Activated CD8-positive, alpha-beta memory T cell treated with anti-CD3 and anti-CD28 coated beads, Interleukin-2, amount 10 ng/mL, durations not matched to agents 7 days and 5 days (primary cell): ENCODE results near the gene ATF6. TPM values are rescaled to one million over a fixed set of nuclear protein-coding genes. Genes with fewer than 3 reads are reported as not detected.
A peak's percentile ranks its signal among the peaks of the same experiment; 100 is the strongest.

Experiments
- ATAC-seq: fragments of 150-1000 bp; cut with Tn5 transposase; one replicate; pipeline ENCODE4 v1.10.0; 2021; ENCODE audit warnings: moderate library complexity
- CTCF ChIA-PET: fragments of 350-600 bp; sonication (Branson Sonifier 250); formaldehyde crosslinking; loops from one replicate; lab custom pipeline; 2021; ENCODE audit warnings: antibody characterized with exemption; lab: Charles Lee
- DNase-seq: peaks from one replicate; pipeline ENCODE4 v3.0.0-alpha.2; 2020
- H3K27ac Mint-ChIP-seq: one replicate; pipeline ENCODE4 v1.8.0; 2021; ENCODE audit warnings: mild to moderate bottlenecking, mixed read lengths
- H3K27me3 Mint-ChIP-seq: one replicate; pipeline ENCODE4 v1.8.0; 2021; ENCODE audit warnings: mixed read lengths
- H3K36me3 Mint-ChIP-seq: one replicate; pipeline ENCODE4 v1.8.0; 2021; ENCODE audit warnings: mild to moderate bottlenecking, mixed read lengths
- H3K4me1 Mint-ChIP-seq: one replicate; pipeline ENCODE4 v1.8.0; 2021; ENCODE audit warnings: mixed read lengths
- H3K4me3 Mint-ChIP-seq: one replicate; pipeline ENCODE4 v1.8.0; 2021; ENCODE audit warnings: mild to moderate bottlenecking, moderate library complexity, mixed read lengths
- H3K9me3 Mint-ChIP-seq: one replicate; pipeline ENCODE4 v1.8.0; 2022; ENCODE audit warnings: low read depth, mixed read lengths
- total RNA-seq, 2 experiments: library from RNA; stranded (reverse); gene quantifications; one replicate each; pipeline ENCODE4 v1.2.3, GENCODE V29; 2021

Gene ATF6
- total RNA-seq, 2 experiments from 2014 or later: 16.8 to 21.3 TPM

DNA sequence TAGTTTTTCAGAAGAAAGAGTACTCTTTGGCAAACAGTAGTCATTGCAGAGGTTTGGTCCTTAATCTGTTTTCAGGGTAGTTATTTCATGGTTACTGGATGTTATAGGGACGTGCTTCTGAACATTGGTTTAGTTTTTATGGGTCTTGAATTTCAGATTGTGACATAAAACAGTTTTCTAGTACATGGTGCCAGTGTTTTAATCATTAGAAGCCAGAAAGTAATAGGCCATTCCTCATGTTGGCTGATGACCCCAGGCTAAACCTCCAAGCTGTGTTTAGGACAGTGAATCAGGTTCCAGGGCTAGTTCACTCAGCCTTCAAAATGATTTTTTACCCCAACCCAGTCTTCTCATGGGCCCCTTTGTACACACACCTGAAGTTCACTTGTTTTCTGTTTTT is 184.3 kb downstream of the ATF6 start:
- ATAC-seq (no peak), DNase-seq (no peak)
- Mint-ChIP-seq H3K27me3 (no peaks in the 10 kb centered on the region), H3K4me3 (no peak overlapping the region), H3K27ac (no peak overlapping the region), H3K36me3 (peaks cover 11% of the 10 kb centered on the region), H3K9me3 (no peaks in the 10 kb centered on the region), H3K4me1 (peaks cover 12% of the 10 kb centered on the region)
- CTCF ChIA-PET: no interaction called here

GRCh38 chr1:161951646-161952045 is 185.5 kb downstream of the ATF6 start:
- no peak overlapping the region for H3K27ac Mint-ChIP-seq
- H3K4me1 Mint-ChIP-seq: peaks cover 12% of the 10 kb centered on the region
- no peaks in the 10 kb centered on the region for H3K9me3 Mint-ChIP-seq
- DNase-seq (no peak), ATAC-seq (no peak)
- no peak overlapping the region for H3K4me3 Mint-ChIP-seq
- H3K36me3 Mint-ChIP-seq: peaks cover 15% of the 10 kb centered on the region
- H3K27me3 Mint-ChIP-seq: no peaks in the 10 kb centered on the region
- CTCF ChIA-PET: no interaction called here

GRCh38 chr1:161952607-161953172 is 186.6 kb downstream of the ATF6 start:
- H3K4me3 Mint-ChIP-seq: no peak overlapping the region
- ATAC-seq (no peak), DNase-seq (no peak)
- H3K27ac Mint-ChIP-seq: no peak overlapping the region
- peaks cover 12% of the 10 kb centered on the region for H3K4me1 Mint-ChIP-seq
- H3K27me3 Mint-ChIP-seq: no peaks in the 10 kb centered on the region
- CTCF ChIA-PET: interaction anchor here (1.1 to 1.4 kb wide), 2 partner anchors 10 to 28 kb away, joined by 3 read pairs; no protein-coding TSS in a partner anchor
- H3K36me3 Mint-ChIP-seq: peaks cover 11% of the 10 kb centered on the region
- no peaks in the 10 kb centered on the region for H3K9me3 Mint-ChIP-seq

- ATAC-seq (no peak), DNase-seq (no peak)
- Mint-ChIP-seq H3K36me3 (peaks cover 12% of the 10 kb centered on the region), H3K4me1 (peaks cover 14% of the 10 kb centered on the region), H3K27ac (no peak overlapping the region), H3K9me3 (no peaks in the 10 kb centered on the region), H3K4me3 (no peak overlapping the region), H3K27me3 (no peaks in the 10 kb centered on the region)
- CTCF ChIA-PET: interaction anchor here (1.1 to 1.4 kb wide), 2 partner anchors 9 to 28 kb away, joined by 3 read pairs; no protein-coding TSS in a partner anchor
Observed at GRCh38 chr1:161953256-161953920, 187.3 kb downstream of the ATF6 start.

GRCh38 chr1:161954050-161954449 is 187.9 kb downstream of the ATF6 start:
- H3K27me3 Mint-ChIP-seq: no peaks in the 10 kb centered on the region
- CTCF ChIA-PET: interaction anchor here (1.1 to 1.4 kb wide), 2 partner anchors 8 to 29 kb away, joined by 3 read pairs; no protein-coding TSS in a partner anchor
- DNase-seq: no peak
- H3K36me3 Mint-ChIP-seq: peaks cover 18% of the 10 kb centered on the region
- H3K4me1 Mint-ChIP-seq: peaks cover 15% of the 10 kb centered on the region
- H3K9me3 Mint-ChIP-seq: no peaks in the 10 kb centered on the region
- no peak for ATAC-seq
- no peak overlapping the region for H3K4me3 Mint-ChIP-seq
- peak overlapping the region; percentile 25 for H3K27ac Mint-ChIP-seq

DNA sequence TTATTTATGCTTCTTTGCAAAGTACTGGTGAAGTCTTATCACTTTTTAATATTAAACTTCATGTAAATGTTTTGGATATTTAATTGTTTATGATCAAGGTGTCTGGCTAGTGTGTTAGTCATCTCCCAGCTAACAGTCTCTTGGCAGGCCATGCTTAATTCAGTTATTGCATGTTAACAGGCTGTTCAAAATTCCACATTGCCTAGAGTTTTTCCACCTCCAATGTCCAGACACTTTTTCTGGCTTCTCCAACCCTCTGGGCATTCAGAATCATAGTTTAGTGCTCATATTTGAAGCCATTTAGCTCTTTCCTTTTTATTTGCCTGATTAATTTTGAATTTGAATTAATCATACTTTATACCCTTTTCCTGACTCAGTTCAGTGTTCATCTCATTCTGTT is 188.3 kb downstream of the ATF6 start:
- Mint-ChIP-seq H3K4me3 (no peak overlapping the region), H3K36me3 (peaks cover 20% of the 10 kb centered on the region)
- CTCF ChIA-PET: no interaction called here

GRCh38 chr1:161955606-161956005 is 189.5 kb downstream of the ATF6 start:
- H3K36me3 Mint-ChIP-seq: peaks cover 15% of the 10 kb centered on the region
- DNase-seq (no peak), ATAC-seq (no peak)
- no peaks in the 10 kb centered on the region for H3K27me3 Mint-ChIP-seq
- CTCF ChIA-PET: interaction anchor here (0.6 to 1.2 kb wide), 2 partner anchors 10 to 81 kb away, joined by 3 to 5 read pairs; no protein-coding TSS in a partner anchor
- no peaks in the 10 kb centered on the region for H3K9me3 Mint-ChIP-seq
- no peak overlapping the region for H3K4me3 Mint-ChIP-seq
- H3K27ac Mint-ChIP-seq: no peak overlapping the region
- peaks cover 18% of the 10 kb centered on the region for H3K4me1 Mint-ChIP-seq

More for the DNA sequence above, 188.3 kb downstream of the ATF6 start:
- H3K4me1 Mint-ChIP-seq: peaks cover 15% of the 10 kb centered on the region
- no peaks in the 10 kb centered on the region for H3K27me3 Mint-ChIP-seq
- DNase-seq (no peak), ATAC-seq (no peak)
- H3K9me3 Mint-ChIP-seq: no peaks in the 10 kb centered on the region
- no peak overlapping the region for H3K27ac Mint-ChIP-seq

- DNase-seq: no peak
- CTCF ChIA-PET: interaction anchor here (0.6 to 1.2 kb wide), 2 partner anchors 10 to 81 kb away, joined by 3 to 5 read pairs; no protein-coding TSS in a partner anchor
- Mint-ChIP-seq H3K27ac (no peak overlapping the region), H3K36me3 (peaks cover 15% of the 10 kb centered on the region), H3K9me3 (no peaks in the 10 kb centered on the region), H3K4me3 (no peak overlapping the region), H3K4me1 (peaks cover 18% of the 10 kb centered on the region), H3K27me3 (no peaks in the 10 kb centered on the region)
- no peak for ATAC-seq
Observed at GRCh38 chr1:161956097-161956496, 190.0 kb downstream of the ATF6 start.

DNA sequence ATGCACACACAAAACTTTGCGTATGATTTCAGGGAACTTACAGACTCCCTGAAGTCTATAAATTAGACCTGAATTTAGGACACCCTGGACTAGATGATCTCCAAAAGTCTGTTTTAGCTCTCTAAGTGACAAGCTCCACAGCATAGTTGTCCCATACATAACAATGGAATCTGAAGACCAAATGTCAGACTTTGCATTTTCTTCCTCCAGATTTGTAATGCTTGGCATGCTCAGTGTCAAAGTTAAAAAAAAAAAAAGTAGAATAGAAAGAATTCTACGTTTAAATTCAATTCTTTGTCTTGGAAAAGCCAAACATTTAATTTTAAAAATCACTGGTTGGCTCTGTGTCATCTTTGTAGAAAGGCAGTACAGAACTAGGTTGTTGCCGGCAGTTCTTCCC is 190.8 kb downstream of the ATF6 start:
- H3K36me3 Mint-ChIP-seq: peaks cover 15% of the 10 kb centered on the region
- H3K4me1 Mint-ChIP-seq: peaks cover 22% of the 10 kb centered on the region
- H3K27me3 Mint-ChIP-seq: no peaks in the 10 kb centered on the region
- CTCF ChIA-PET: no interaction called here
- H3K9me3 Mint-ChIP-seq: no peaks in the 10 kb centered on the region
- no peak for DNase-seq
- H3K27ac Mint-ChIP-seq: no peak overlapping the region
- ATAC-seq: no peak
- no peak overlapping the region for H3K4me3 Mint-ChIP-seq

- Mint-ChIP-seq H3K9me3 (no peaks in the 10 kb centered on the region), H3K4me1 (peaks cover 26% of the 10 kb centered on the region), H3K36me3 (peaks cover 17% of the 10 kb centered on the region), H3K27ac (no peak overlapping the region), H3K4me3 (no peak overlapping the region), H3K27me3 (no peaks in the 10 kb centered on the region)
- CTCF ChIA-PET: no interaction called here
- DNase-seq (no peak), ATAC-seq (no peak)
Observed at GRCh38 chr1:161958425-161958824, 192.3 kb downstream of the ATF6 start.

DNA sequence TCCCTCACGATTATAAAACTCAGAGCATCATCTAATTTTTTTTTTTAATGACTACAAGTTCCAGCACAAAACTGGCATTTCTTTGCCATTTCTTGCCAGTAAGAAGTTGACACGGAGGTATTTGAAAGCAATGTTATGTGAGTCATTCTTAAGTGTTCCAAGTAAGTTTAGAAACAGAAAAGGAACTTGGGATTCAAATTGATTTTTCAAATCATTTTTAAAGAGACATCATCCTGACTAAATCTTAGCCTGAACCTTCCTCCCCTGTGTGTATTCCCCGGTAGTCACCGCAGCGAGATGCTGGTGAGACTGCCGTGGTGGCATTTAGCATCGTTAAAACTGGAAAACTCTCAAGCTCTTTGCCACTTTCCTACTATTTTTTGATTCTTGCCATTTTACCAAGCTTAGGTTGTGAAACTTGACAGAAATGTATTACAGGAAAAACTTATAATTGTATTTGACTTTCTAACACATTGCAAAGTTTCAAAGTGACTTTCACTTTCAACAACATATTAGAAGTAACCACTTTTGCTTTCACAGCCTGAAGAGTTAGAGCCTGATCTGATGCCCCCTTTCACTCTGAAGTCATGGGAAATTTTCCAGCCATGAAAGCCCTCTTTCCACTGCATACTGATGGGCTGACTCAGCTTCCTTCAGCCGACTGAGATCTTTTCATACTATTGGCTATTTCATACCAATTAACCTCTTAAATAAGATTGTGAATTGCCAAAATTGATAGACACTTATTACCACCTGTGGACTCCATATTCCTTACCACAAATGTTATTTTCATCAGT is 196.2 kb downstream of the ATF6 start:
- H3K9me3 Mint-ChIP-seq: no peaks in the 10 kb centered on the region
- ATAC-seq (peak; percentile 64), DNase-seq (no peak)
- peaks cover 17% of the 10 kb centered on the region for H3K4me1 Mint-ChIP-seq
- peak overlapping the region; percentile 71 for H3K4me3 Mint-ChIP-seq
- H3K27me3 Mint-ChIP-seq: no peaks in the 10 kb centered on the region
- CTCF ChIA-PET: interaction anchor here (1.1 to 1.3 kb wide), 2 partner anchors 9 to 17 kb away, joined by 3 to 4 read pairs; no protein-coding TSS in a partner anchor
- H3K27ac Mint-ChIP-seq: peak overlapping the region; percentile 25
- H3K36me3 Mint-ChIP-seq: peaks cover 15% of the 10 kb centered on the region

DNA sequence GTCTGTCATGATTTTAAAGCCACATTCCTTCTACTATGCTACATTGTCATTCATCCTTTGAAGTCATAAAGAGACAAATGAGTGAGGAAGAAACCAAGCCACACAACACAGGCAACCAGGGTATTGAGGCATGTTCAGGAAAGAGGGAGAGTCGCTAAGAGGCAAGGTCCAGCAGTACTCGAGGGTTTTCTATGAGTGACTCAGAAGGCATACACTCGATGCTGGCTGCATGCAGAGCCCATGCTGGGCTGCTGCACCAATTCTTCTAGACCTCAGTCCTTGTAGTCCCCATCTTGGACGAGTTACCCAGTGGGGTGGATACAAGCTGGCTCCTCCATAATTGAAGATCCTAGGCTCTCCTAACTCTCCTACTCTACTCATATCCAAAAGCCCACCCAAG is 199.9 kb downstream of the ATF6 start:
- DNase-seq (no peak), ATAC-seq (no peak)
- Mint-ChIP-seq H3K27ac (no peak overlapping the region), H3K27me3 (no peaks in the 10 kb centered on the region), H3K4me1 (peaks cover 11% of the 10 kb centered on the region), H3K4me3 (no peak overlapping the region), H3K9me3 (no peaks in the 10 kb centered on the region), H3K36me3 (peaks cover 4% of the 10 kb centered on the region)
- CTCF ChIA-PET: interaction anchor here (1.6 kb wide), 1 partner anchor 11 kb away, joined by 3 read pairs; no protein-coding TSS in a partner anchor

DNA sequence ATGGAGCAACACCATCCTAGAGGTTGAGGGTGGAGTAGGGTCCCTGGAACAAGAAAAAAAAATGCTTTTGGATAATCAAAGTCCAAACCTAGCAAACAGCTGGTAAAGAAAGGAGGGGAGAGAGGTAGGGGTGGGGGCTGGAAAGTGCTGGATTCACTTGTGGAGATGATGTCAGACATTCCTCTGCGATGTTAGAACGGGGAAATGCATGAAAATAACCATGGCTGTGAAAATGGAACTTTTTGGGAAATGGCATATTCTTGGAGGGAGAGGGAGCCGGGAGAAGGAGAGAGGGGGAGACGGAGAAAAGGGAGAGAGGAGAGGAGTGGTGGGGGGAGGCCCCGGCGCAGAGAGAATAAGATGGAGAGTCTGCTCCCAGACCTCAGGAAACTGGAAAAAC is 203.9 kb downstream of the ATF6 start:
- H3K4me3 Mint-ChIP-seq: no peak overlapping the region
- peaks cover 2% of the 10 kb centered on the region for H3K36me3 Mint-ChIP-seq
- H3K9me3 Mint-ChIP-seq: no peaks in the 10 kb centered on the region
- H3K27me3 Mint-ChIP-seq: no peaks in the 10 kb centered on the region
- DNase-seq (no peak), ATAC-seq (no peak)
- H3K4me1 Mint-ChIP-seq: no peaks in the 10 kb centered on the region
- CTCF ChIA-PET: no interaction called here
- H3K27ac Mint-ChIP-seq: no peak overlapping the region
